ENCODE data around the gene TSPAN3.

GRCh38 chr15:77099741-77100463 lies 29.0 kb upstream of the TSPAN3 start:
- no peak for TF ChIP-seq CTCF (IDR thresholded peaks at IDR 0.05)
- TF ChIP-seq NR1H2 (CRISPR knock-in tag; IDR thresholded peaks at IDR 0.05) = no peak
- TF ChIP-seq ZNF263 (CRISPR knock-in tag; IDR thresholded peaks at IDR 0.05; ENCODE audit: low read depth) = no peak
- TF ChIP-seq CREB1 (CRISPR knock-in tag; IDR thresholded peaks at IDR 0.05) = no peak
- no peak for TF ChIP-seq MLX (CRISPR knock-in tag; IDR thresholded peaks at IDR 0.05)
- TF ChIP-seq E2F1 (CRISPR knock-in tag; IDR thresholded peaks at IDR 0.05) = no peak
- no peak for TF ChIP-seq MAX (CRISPR knock-in tag; IDR thresholded peaks at IDR 0.05)
- TF ChIP-seq E2F4 (CRISPR knock-in tag; IDR thresholded peaks at IDR 0.05; ENCODE audit: borderline replicate concordance, low read depth) = no peak
- TF ChIP-seq HMGA2 (CRISPR knock-in tag; IDR thresholded peaks at IDR 0.05) = no peak
- TF ChIP-seq ARID4B (CRISPR knock-in tag; IDR thresholded peaks at IDR 0.05; ENCODE audit: borderline replicate concordance) = no peak
- TF ChIP-seq RELA (CRISPR knock-in tag; IDR thresholded peaks at IDR 0.05; ENCODE audit: borderline replicate concordance) = no peak
- TF ChIP-seq HMGXB4 (CRISPR knock-in tag; IDR thresholded peaks at IDR 0.05) = no peak
- TF ChIP-seq GRHL2 (CRISPR knock-in tag; IDR thresholded peaks at IDR 0.05; ENCODE audit: insufficient replicate concordance, severe bottlenecking) = no peak
- no peak for TF ChIP-seq IRF1 (CRISPR knock-in tag; IDR thresholded peaks at IDR 0.05)

All from WTC11 (cell line).